BE2C (cell line): ENCODE results near the gene LHX1.

ENCODE experiments used
- DNase-seq: peaks from one replicate; pipeline ENCODE4 v3.0.0-alpha.2; 2020
- H3K27me3 ChIP-seq: fragments of 250-450 bp; sonication (Bioruptor Pico); 2 replicates; pipeline ENCODE4 v1.5.1; 2020; ENCODE audit warnings: mild to moderate bottlenecking
- H3K36me3 ChIP-seq: fragments of 250-450 bp; sonication (Bioruptor Pico); 2 replicates; pipeline ENCODE4 v1.5.1; 2020; ENCODE audit warnings: mild to moderate bottlenecking
- H3K4me1 ChIP-seq: fragments of 250-450 bp; sonication (Bioruptor Pico); 2 replicates; pipeline ENCODE4 v1.5.1; 2020
- H3K4me3 ChIP-seq: 2 replicates; pipeline ENCODE4 v1.5.1; 2011; ENCODE audit warnings: low read depth, low read length
- H3K9me3 ChIP-seq: fragments of 250-450 bp; sonication (Bioruptor Pico); 2 replicates; pipeline ENCODE4 v1.5.1; 2020
- TF ChIP-seq, protein P1 (sequence below): IDR thresholded peaks from 2 replicates; pipeline ENCODE4 v1.5.1; 2012; ENCODE audit warnings: mild to moderate bottlenecking, low read depth, low read length

The LHX1 gene

DNA sequence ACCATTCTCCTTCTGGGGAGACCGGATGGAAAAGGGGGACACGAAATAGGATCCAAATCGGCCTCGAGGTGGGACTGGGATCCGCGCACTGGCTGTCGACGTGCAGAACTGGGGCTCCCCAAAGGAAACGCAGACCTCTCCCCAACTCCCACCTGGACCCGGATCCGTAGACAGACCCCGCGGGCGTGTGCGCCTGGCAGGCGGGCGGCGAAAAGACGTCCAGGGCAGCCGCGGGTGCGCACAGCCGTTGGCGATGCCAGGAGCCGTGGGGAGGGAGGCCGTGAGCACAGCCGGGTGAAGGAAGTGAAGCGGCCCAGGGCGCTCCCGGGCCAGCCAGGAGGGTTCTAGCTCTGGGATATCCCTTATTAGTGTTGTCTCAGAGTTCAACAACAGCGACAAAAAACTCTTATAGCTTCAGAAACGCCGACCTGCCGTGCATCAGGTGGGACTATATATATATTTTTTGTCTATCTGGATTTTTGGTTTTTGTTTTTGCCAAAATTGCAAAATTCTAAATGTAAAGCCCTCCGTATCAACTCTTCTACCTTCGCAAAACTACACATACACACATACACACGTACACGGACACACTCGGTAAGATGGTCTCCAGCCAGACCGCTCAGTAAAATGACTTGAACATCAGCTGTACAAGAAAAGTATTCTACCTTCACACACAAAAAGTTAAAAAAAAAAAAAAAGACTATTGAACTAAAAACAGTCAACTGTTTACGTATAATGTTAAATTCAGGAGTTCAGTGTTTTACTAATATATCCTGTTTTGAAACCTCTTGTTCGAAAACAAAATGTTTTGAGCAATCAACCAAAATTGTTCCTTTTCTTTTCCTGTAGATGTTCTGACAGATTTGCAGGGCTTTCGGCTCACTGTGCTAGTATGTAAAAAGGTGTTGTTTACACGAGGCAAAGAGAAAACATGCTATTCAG is 6.2 kb downstream of the LHX1 start:
- Histone ChIP-seq H3K36me3 (no peaks in the 10 kb centered on the region), H3K27me3 (peaks cover 93% of the 10 kb centered on the region), H3K4me3 (no peak overlapping the region), H3K4me1 (no peaks in the 10 kb centered on the region; the same call in 1 of the 2 replicates), H3K9me3 (peaks cover 3% of the 10 kb centered on the region; the same call in 1 of the 2 replicates)
- TF ChIP-seq, protein P1, sequence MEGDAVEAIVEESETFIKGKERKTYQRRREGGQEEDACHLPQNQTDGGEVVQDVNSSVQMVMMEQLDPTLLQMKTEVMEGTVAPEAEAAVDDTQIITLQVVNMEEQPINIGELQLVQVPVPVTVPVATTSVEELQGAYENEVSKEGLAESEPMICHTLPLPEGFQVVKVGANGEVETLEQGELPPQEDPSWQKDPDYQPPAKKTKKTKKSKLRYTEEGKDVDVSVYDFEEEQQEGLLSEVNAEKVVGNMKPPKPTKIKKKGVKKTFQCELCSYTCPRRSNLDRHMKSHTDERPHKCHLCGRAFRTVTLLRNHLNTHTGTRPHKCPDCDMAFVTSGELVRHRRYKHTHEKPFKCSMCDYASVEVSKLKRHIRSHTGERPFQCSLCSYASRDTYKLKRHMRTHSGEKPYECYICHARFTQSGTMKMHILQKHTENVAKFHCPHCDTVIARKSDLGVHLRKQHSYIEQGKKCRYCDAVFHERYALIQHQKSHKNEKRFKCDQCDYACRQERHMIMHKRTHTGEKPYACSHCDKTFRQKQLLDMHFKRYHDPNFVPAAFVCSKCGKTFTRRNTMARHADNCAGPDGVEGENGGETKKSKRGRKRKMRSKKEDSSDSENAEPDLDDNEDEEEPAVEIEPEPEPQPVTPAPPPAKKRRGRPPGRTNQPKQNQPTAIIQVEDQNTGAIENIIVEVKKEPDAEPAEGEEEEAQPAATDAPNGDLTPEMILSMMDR: no peak
- no peak for DNase-seq

DNA sequence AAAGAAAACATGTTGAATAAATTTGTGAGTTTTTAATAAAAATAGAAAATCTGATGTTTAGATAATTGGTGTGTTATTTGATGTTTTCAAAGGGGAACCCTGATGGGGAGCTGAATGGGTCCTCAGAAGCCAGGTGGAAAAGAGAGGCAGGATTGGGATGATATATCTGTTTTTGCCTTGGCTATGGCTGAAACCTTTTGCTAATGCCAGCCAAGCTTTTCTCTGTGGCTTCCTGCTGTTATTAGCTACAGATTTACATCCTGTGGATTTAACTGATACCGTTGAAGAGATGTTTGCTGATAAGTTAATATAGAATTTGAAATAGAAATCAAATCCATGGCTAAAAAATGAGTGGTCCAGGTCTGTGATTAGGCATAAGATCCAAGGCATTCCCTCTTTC is 7.3 kb downstream of the LHX1 start:
- H3K4me3 ChIP-seq: no peak overlapping the region
- H3K4me1 ChIP-seq: no peaks in the 10 kb centered on the region
- H3K27me3 ChIP-seq: peaks cover 82% of the 10 kb centered on the region
- TF ChIP-seq, protein P1: no peak
- H3K9me3 ChIP-seq: peaks cover 3% of the 10 kb centered on the region; the same call in 1 of the 2 replicates
- no peak for DNase-seq
- no peaks in the 10 kb centered on the region for H3K36me3 ChIP-seq

DNA sequence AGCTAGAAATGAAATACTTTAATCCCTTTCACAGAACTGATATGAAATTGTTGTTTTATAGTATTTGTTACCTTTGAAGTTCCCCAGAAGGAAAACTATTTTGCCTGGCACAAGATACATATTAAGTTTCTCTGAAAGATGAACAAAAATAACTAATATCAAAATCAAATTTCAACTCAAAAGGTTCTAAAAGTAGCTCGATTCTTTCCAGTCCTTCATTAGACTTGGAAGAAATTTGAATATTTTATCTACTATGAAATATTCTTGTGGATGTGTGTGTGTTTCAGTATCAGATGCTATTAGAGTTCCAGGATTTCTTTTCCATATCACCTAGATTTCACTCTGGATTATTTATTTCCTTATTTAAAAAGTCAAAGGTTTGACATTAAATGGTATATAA is 7.9 kb downstream of the LHX1 start:
- TF ChIP-seq, protein P1: no peak

DNA sequence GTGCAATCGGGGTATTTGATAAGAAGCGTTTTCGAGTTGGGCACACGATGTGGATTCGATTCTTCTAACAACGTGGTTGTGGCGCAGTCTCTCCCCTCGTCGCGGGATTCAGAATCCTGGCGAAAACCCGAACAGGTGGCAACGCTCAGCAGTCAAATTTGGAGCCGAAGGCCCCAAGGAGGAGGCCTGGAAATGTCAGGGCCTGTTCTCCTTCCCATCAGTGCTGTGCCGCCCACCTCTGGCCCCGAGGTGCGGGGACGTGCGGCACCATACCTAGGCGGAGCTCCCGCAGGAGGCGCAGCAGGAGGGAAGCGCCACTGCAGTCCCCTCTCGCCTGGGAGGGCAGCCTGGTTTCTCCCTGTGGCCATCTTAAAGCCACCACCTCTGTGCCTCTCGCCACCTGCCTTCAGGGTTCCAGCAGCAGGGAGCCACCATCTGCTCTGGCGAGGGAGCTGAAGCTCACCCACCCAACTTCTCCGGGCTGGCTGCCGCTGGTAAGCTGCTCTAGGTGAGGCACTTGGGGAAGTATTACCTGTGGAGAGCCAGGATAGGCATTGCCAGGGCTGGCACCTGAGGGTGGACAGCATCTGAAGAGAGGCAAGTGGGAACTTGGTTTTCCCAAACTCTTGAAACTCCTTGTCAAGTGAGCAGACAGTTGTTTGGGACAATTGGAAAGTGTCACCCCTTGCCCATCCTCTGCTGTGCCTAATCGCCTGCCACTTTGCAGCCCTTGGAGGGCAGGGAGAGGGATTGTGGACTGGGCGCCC is 8.9 kb downstream of the LHX1 start:
- H3K4me3 ChIP-seq: no peak overlapping the region
- TF ChIP-seq, protein P1: no peak
- peaks cover 8% of the 10 kb centered on the region for H3K36me3 ChIP-seq
- no peak for DNase-seq
- H3K27me3 ChIP-seq: peaks cover 68% of the 10 kb centered on the region
- no peaks in the 10 kb centered on the region for H3K4me1 ChIP-seq
- H3K9me3 ChIP-seq: peaks cover 3% of the 10 kb centered on the region; the same call in 1 of the 2 replicates

More for the DNA sequence above, 7.9 kb downstream of the LHX1 start:
- no peak for DNase-seq
- Histone ChIP-seq H3K4me3 (no peak overlapping the region), H3K36me3 (no peaks in the 10 kb centered on the region), H3K4me1 (no peaks in the 10 kb centered on the region), H3K9me3 (peaks cover 3% of the 10 kb centered on the region; the same call in 1 of the 2 replicates), H3K27me3 (peaks cover 78% of the 10 kb centered on the region)

DNA sequence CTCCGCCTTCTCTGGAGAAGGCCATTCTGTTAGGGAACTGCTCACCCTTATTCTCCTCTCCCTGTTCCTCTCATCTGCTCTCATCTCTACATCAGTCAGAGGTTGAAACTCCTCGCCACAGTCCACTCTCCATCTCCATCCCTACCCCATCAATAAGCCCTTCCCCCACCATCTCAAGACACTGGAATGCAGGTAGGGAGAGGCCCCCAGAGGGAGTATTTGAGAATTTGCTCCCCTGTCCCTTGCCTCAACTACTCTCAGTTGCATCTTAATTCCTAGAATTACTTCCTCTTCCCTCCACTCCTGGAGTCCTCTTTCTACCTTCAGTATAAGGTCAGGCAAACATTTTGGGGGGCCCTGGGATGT is 9.4 kb downstream of the LHX1 start:
- TF ChIP-seq, protein P1: no peak
- no peaks in the 10 kb centered on the region for H3K4me1 ChIP-seq
- H3K9me3 ChIP-seq: peaks cover 3% of the 10 kb centered on the region; the same call in 1 of the 2 replicates
- H3K36me3 ChIP-seq: peaks cover 14% of the 10 kb centered on the region
- H3K27me3 ChIP-seq: peaks cover 62% of the 10 kb centered on the region
- no peak for DNase-seq
- no peak overlapping the region for H3K4me3 ChIP-seq
